HepG2 (cell line): ENCODE measurements around the gene COL26A1. TPM values are rescaled to one million over a fixed set of nuclear protein-coding genes. Genes with fewer than 3 reads are reported as not detected.

Experiments
- ATAC-seq: fragments of 200-7000 bp; cut with Tn5 transposase; 3 replicates; pipeline ENCODE4 v1.9.1; 2020; ENCODE audit warnings: mild to moderate bottlenecking, moderate library complexity
- BruUV-seq: library from RNA; stranded (reverse); fragments of 400-500 nt; replicated peaks from 2 replicates; lab custom pipeline; 2021; lab: Mats Ljungman, UMichigan
- CTCF ChIA-PET: fragments of 300-600 bp; formaldehyde crosslinking; extraction: SDS; loops from one replicate; lab custom pipeline; 2021; ENCODE audit warnings: low total read pairs, inconsistent platforms, low intra/inter-chr PET ratio; lab: Yijun Ruan, JAX
- POLR2A ChIA-PET: fragments of 350-600 bp; sonication (Branson Sonifier 250); formaldehyde crosslinking; loops from one replicate; lab custom pipeline; 2020; ENCODE audit warnings: antibody characterized with exemption, inconsistent platforms; lab: Yijun Ruan, JAX
- DNase-seq: peaks from one replicate; pipeline ENCODE4 v3.0.0-alpha.2; 2015; ENCODE audit warnings: low spot score
- FAIRE-seq: peaks from 3 replicates; lab custom pipeline; 2011; peaks lifted over from hg19 to GRCh38; lab: Jason Lieb, UNC
- H2AFZ ChIP-seq: one replicate; pipeline ENCODE4 v1.6.1; 2011; ENCODE audit warnings: low read length, inconsistent platforms
- H3K27ac ChIP-seq: fragments of 300-600 bp; 3 replicates; pipeline ENCODE4 v1.8.0; 2011; ENCODE audit warnings: mixed run types, mild to moderate bottlenecking, mixed read lengths, low read length, inconsistent platforms; ENCODE audit not compliant: insufficient read depth; ENCODE audit errors: extremely low read length
- H3K27me3 ChIP-seq, 2 experiments: fragments of 200-600 bp in 1 of 2; 2 replicates in 1 of 2; 3 replicates in 1 of 2; pipeline versions ENCODE4 v1.6.0 to v1.8.0; 2011; ENCODE audit warnings: low read length in 2 of 2, mild to moderate bottlenecking in 2 of 2, moderate library complexity in 2 of 2, inconsistent platforms in 1 of 2; ENCODE audit not compliant: insufficient read depth in 2 of 2, control insufficient read depth in 1 of 2
- H3K36me3 ChIP-seq, 2 experiments: fragments of 200-600 bp in 1 of 2; replicated peaks in 1 of 2; 2 replicates in 1 of 2; 3 replicates in 1 of 2; pipeline versions ENCODE4 v1.5.1 to v1.8.0; 2011; ENCODE audit warnings: low read length in 2 of 2, inconsistent platforms in 1 of 2; ENCODE audit not compliant: insufficient read depth in 2 of 2, control insufficient read depth in 1 of 2
- H3K4me1 ChIP-seq: 2 replicates; pipeline ENCODE4 v1.5.1; 2012; ENCODE audit warnings: low read length, inconsistent platforms; ENCODE audit not compliant: insufficient read depth
- H3K4me2 ChIP-seq: 2 replicates; pipeline ENCODE4 v1.6.0; 2011; ENCODE audit warnings: low read depth, low read length, inconsistent platforms
- H3K4me3 ChIP-seq, 3 experiments: fragments of 200-600 bp in 1 of 3; sonication (generic), shearing (Covaris generic) in 1 of 3; replicated peaks in 1 of 3; 2 replicates each; pipeline ENCODE4 v1.5.1; 2011 to 2016; ENCODE audit warnings: low read length in 3 of 3, inconsistent platforms in 2 of 3, low read depth in 2 of 3, mild to moderate bottlenecking in 2 of 3, control low read depth in 1 of 3, mixed read lengths in 1 of 3; ENCODE audit not compliant: insufficient read depth in 1 of 3
- H3K79me2 ChIP-seq: one replicate; pipeline ENCODE4 v1.6.1; 2011; ENCODE audit warnings: low read length, inconsistent platforms; ENCODE audit not compliant: insufficient read depth
- H3K9ac ChIP-seq: 2 replicates; pipeline ENCODE4 v1.6.0; 2011; ENCODE audit warnings: mild to moderate bottlenecking, low read depth, low read length, inconsistent platforms; ENCODE audit not compliant: insufficient read depth
- H3K9me3 ChIP-seq: 2 replicates; pipeline ENCODE4 v1.5.1; 2012; ENCODE audit warnings: mild to moderate bottlenecking, low read length
- H4K20me1 ChIP-seq: 2 replicates; pipeline ENCODE4 v1.6.0; 2011; ENCODE audit warnings: inconsistent platforms, mild to moderate bottlenecking, low read length, moderate library complexity; ENCODE audit not compliant: insufficient read depth
- GABPB1 ChIP-seq: IDR thresholded peaks from 2 replicates; pipeline ENCODE4 v1.6.1; 2016; ENCODE audit warnings: mild to moderate bottlenecking, missing genetic modification reagents, moderate library complexity, missing compliant biosample characterization
- JUNB ChIP-seq: sonication (generic); formaldehyde crosslinking; IDR thresholded peaks from 2 replicates; pipeline ENCODE4 v1.8.0; 2022; ENCODE audit warnings: missing genetic modification reagents, mild to moderate bottlenecking, borderline replicate concordance
- KAT2B ChIP-seq: fragments of 150-350 bp; IDR thresholded peaks from 2 replicates; pipeline ENCODE4 v1.6.1; 2014; ENCODE audit warnings: low read depth, low read length, borderline replicate concordance
- KDM5A ChIP-seq: fragments of 200-600 bp; sonication (generic); IDR thresholded peaks from 2 replicates; pipeline ENCODE4 v1.7.0; 2018; ENCODE audit warnings: antibody characterized with exemption, mild to moderate bottlenecking, low read length, borderline replicate concordance
- NR2F2 ChIP-seq: IDR thresholded peaks from 2 replicates; pipeline ENCODE4 v1.6.1; 2012; ENCODE audit warnings: low read depth, inconsistent platforms, borderline replicate concordance
- TFAP4 ChIP-seq: sonication (generic); IDR thresholded peaks from 2 replicates; pipeline ENCODE4 v1.6.1; 2016; ENCODE audit warnings: low read depth, borderline replicate concordance
- TP53 ChIP-seq: sonication (generic); formaldehyde crosslinking; conservative IDR thresholded peaks from 2 replicates; pipeline ENCODE4 v1.4.0; 2020; ENCODE audit warnings: missing genetic modification reagents
- ZNF12 ChIP-seq: sonication (generic); formaldehyde crosslinking; IDR thresholded peaks from 2 replicates; pipeline ENCODE4 v1.5.0; 2020; ENCODE audit warnings: missing genetic modification reagents
- ZNF317 ChIP-seq: sonication (generic); formaldehyde crosslinking; IDR thresholded peaks from 2 replicates; pipeline ENCODE4 v1.5.0; 2020; ENCODE audit warnings: mild to moderate bottlenecking, missing genetic modification reagents
- ZNF546 ChIP-seq: sonication (generic); formaldehyde crosslinking; conservative IDR thresholded peaks from 2 replicates; pipeline ENCODE4 v1.8.1; 2023; ENCODE audit warnings: mild to moderate bottlenecking, missing genetic modification reagents
- ZNF564 ChIP-seq: sonication (generic); formaldehyde crosslinking; IDR thresholded peaks from 2 replicates; pipeline ENCODE4 v1.8.1; 2023; ENCODE audit warnings: mild to moderate bottlenecking, missing genetic modification reagents
- ZNF615 ChIP-seq: sonication (generic); formaldehyde crosslinking; IDR thresholded peaks from 2 replicates; pipeline ENCODE4 v1.5.0; 2020; ENCODE audit warnings: mild to moderate bottlenecking, missing genetic modification reagents, borderline replicate concordance
- ZNF768 ChIP-seq: sonication (generic); formaldehyde crosslinking; IDR thresholded peaks from 2 replicates; pipeline ENCODE4 v1.4.0; 2020; ENCODE audit warnings: missing genetic modification reagents
- ZNF782 ChIP-seq: sonication (generic); formaldehyde crosslinking; IDR thresholded peaks from 2 replicates; pipeline ENCODE4 v1.4.0; 2020; ENCODE audit warnings: missing genetic modification reagents, mild to moderate bottlenecking, borderline replicate concordance
- WGBS: methylation state at CpG from one replicate; pipeline ENCODE4 v1.1.6; 2017; ENCODE audit warnings: low lambda C conversion rate; 5-methylcytosine and 5-hydroxymethylcytosine counted together
- in situ Hi-C: cut with HindIII; loops from 2 replicates; pipeline ENCODE4 v1.10.0; 2017; ENCODE audit warnings: low pct_unique_long_range_greater_than_20kb; ENCODE audit not compliant: extremely low pct_ligation_motif_present
- intact Hi-C: fragments of 100-400 bp; cut with micrococcal nuclease; formaldehyde crosslinking; loops from one replicate; pipeline ENCODE4 v1.10.0; 2022; ENCODE audit not compliant: unreplicated experiment
- polyA plus RNA-seq, 8 experiments: library from polyadenylated mRNA; depleted of rRNA in 3 of 8; stranded (reverse) in 7 of 8; unstranded in 1 of 8; fragments of >200 nt; fragmentation: Illumina TruSeq in 4 of 8; extraction: Trizol in 4 of 8; gene quantifications; 2 replicates each; pipeline versions ENCODE4 v1.2.1 to v1.2.3, GENCODE V29; 2011 to 2016; ENCODE audit warnings: low read depth in 4 of 8, missing spikeins in 1 of 8, mixed read lengths in 1 of 8; ENCODE audit not compliant: insufficient read depth in 1 of 8
- total RNA-seq, 5 experiments: library from RNA; depleted of rRNA; stranded (reverse); fragments of >200 nt; fragmentation: Illumina TruSeq; extraction: Trizol; gene quantifications; 2 replicates each; pipeline ENCODE4 v1.2.3, GENCODE V29; 2016; ENCODE audit warnings: low read depth in 1 of 5
- TF ChIP-seq, protein P1 (sequence below): sonication (generic); formaldehyde crosslinking; IDR thresholded peaks from 2 replicates; pipeline ENCODE4 v1.5.1; 2020; ENCODE audit warnings: mild to moderate bottlenecking, missing genetic modification reagents, borderline replicate concordance
- TF ChIP-seq, protein P2 (sequence below): sonication (generic); formaldehyde crosslinking; conservative IDR thresholded peaks from 2 replicates; pipeline ENCODE4 v1.8.0; 2022; ENCODE audit warnings: mild to moderate bottlenecking, moderate library complexity, missing genetic modification reagents
- TF ChIP-seq, protein P3 (sequence below): sonication (generic); formaldehyde crosslinking; IDR thresholded peaks from 2 replicates; pipeline ENCODE4 v1.4.0; 2020; ENCODE audit warnings: missing genetic modification reagents

The COL26A1 gene
- total and polyA plus RNA-seq, 2 of the 13 experiments (the other 11 are each of a cell fraction or from before 2014, with no cell fraction given) = 7.8 to 9.2 TPM

- peak; percentile 72 for DNase-seq
- no peak overlapping the region for H2AFZ ChIP-seq
- no peak for TF ChIP-seq TP53 (CRISPR knock-in tag)
- TF ChIP-seq ZNF546 (CRISPR knock-in tag) = no peak
- no peak for TF ChIP-seq ZNF317 (CRISPR knock-in tag)
- no peak for TF ChIP-seq ZNF782 (CRISPR knock-in tag)
- TF ChIP-seq ZNF615 = no peak
- peak; percentile 21; the same call in 1 of the 2 replicates for TF ChIP-seq TFAP4
- no peak for TF ChIP-seq ZNF12 (CRISPR knock-in tag)
- TF ChIP-seq, protein P1, sequence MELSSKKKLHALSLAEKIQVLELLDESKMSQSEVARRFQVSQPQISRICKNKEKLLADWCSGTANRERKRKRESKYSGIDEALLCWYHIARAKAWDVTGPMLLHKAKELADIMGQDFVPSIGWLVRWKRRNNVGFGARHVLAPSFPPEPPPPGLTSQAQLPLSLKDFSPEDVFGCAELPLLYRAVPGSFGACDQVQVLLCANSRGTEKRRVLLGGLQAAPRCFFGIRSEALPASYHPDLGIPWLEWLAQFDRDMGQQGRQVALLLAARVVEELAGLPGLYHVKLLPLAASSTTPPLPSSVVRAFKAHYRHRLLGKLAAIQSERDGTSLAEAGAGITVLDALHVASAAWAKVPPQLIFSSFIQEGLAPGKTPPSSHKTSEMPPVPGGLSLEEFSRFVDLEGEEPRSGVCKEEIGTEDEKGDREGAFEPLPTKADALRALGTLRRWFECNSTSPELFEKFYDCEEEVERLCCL = no peak
- TF ChIP-seq, protein P2, sequence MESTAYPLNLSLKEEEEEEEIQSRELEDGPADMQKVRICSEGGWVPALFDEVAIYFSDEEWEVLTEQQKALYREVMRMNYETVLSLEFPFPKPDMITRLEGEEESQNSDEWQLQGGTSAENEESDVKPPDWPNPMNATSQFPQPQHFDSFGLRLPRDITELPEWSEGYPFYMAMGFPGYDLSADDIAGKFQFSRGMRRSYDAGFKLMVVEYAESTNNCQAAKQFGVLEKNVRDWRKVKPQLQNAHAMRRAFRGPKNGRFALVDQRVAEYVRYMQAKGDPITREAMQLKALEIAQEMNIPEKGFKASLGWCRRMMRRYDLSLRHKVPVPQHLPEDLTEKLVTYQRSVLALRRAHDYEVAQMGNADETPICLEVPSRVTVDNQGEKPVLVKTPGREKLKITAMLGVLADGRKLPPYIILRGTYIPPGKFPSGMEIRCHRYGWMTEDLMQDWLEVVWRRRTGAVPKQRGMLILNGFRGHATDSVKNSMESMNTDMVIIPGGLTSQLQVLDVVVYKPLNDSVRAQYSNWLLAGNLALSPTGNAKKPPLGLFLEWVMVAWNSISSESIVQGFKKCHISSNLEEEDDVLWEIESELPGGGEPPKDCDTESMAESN = 0 out of 2 replicates have a peak, but pooled peaks have one; percentile 15
- TF ChIP-seq ZNF768 (CRISPR knock-in tag) = peak; percentile 94
- peak; percentile 61; the same call in 1 of the 2 replicates for TF ChIP-seq ZNF564 (CRISPR knock-in tag)
- TF ChIP-seq, protein P3, sequence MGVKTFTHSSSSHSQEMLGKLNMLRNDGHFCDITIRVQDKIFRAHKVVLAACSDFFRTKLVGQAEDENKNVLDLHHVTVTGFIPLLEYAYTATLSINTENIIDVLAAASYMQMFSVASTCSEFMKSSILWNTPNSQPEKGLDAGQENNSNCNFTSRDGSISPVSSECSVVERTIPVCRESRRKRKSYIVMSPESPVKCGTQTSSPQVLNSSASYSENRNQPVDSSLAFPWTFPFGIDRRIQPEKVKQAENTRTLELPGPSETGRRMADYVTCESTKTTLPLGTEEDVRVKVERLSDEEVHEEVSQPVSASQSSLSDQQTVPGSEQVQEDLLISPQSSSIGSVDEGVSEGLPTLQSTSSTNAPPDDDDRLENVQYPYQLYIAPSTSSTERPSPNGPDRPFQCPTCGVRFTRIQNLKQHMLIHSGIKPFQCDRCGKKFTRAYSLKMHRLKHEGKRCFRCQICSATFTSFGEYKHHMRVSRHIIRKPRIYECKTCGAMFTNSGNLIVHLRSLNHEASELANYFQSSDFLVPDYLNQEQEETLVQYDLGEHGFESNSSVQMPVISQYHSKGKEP (CRISPR knock-in tag) = no peak
- TF ChIP-seq KAT2B = no peak
- TF ChIP-seq KDM5A = no peak
- TF ChIP-seq JUNB (CRISPR knock-in tag) = no peak
- TF ChIP-seq GABPB1 (CRISPR knock-in tag) = peak; percentile 39; the same call in 1 of the 2 replicates
- TF ChIP-seq NR2F2 = no peak
Measured at GRCh38 chr7:101602484-101603241, 240.0 kb downstream of the COL26A1 start.

More at GRCh38 chr7:101602484-101603241, 240.0 kb downstream of the COL26A1 start:
- Histone ChIP-seq H3K4me1 (peaks cover 47% of the 10 kb centered on the region), H3K9ac (no peak overlapping the region), H3K4me2 (peak overlapping the region; percentile 83), H3K27me3 (peaks cover 0 to 21% of the 10 kb centered on the region in 2 experiments; a peak in 3 of 5 replicates), H3K79me2 (no peaks in the 10 kb centered on the region), H3K36me3 (no peaks in the 10 kb centered on the region), H3K9me3 (no peaks in the 10 kb centered on the region), H3K27ac (no peak overlapping the region), H3K4me3 (peak overlapping the region in 1 of 3 experiments; percentile 55; a peak in 1 of 6 replicates), H4K20me1 (no peaks in the 10 kb centered on the region)
- intact Hi-C loops (loop anchor here (1.0 to 5.0 kb wide), 3 partner anchors 60 to 210 kb away; no protein-coding TSS in a partner anchor), in situ Hi-C loops (loop anchor here (5.0 kb wide), 2 partner anchors 60 to 210 kb away; no protein-coding TSS in a partner anchor)
- ChIA-PET CTCF (interaction anchor here (1.0 to 1.6 kb wide), 2 partner anchors 212 to 670 kb away, joined by 4 to 6 read pairs; no protein-coding TSS in a partner anchor), POLR2A (no interaction called here)
- FAIRE-seq (peak; percentile 67), ATAC-seq (peak; percentile 86)
- BruUV-seq = no TSS peak
- 66% methylated on average over 4 of the region's 25 CpGs for WGBS
